Nephron progenitor cell (in vitro differentiated cells): ENCODE data around the gene SHISA2.
A peak's percentile ranks its signal among the peaks of the same experiment; 100 is the strongest.

Experiments
- DNase-seq: peaks from one replicate; pipeline ENCODE4 v3.0.0; 2021
- H3K27ac Mint-ChIP-seq: 2 replicates; pipeline ENCODE4 v1.8.0; 2021; ENCODE audit warnings: mild to moderate bottlenecking, moderate library complexity, mixed read lengths
- H3K27me3 Mint-ChIP-seq: 2 replicates; pipeline ENCODE4 v1.8.0; 2021; ENCODE audit warnings: mild to moderate bottlenecking, low read depth, mixed read lengths; ENCODE audit not compliant: poor library complexity
- H3K36me3 Mint-ChIP-seq: 2 replicates; pipeline ENCODE4 v1.8.0; 2021; ENCODE audit warnings: low read depth, mixed read lengths
- H3K4me1 Mint-ChIP-seq: 2 replicates; pipeline ENCODE4 v1.8.0; 2021; ENCODE audit warnings: mixed read lengths
- H3K4me3 Mint-ChIP-seq: 2 replicates; pipeline ENCODE4 v1.8.0; 2021; ENCODE audit warnings: mild to moderate bottlenecking, moderate library complexity, mixed read lengths
- H3K9me3 Mint-ChIP-seq: 2 replicates; pipeline ENCODE4 v1.8.0; 2021; ENCODE audit warnings: mild to moderate bottlenecking, moderate library complexity, mixed read lengths
- TF ChIP-seq, protein P1 (sequence below): fragments of 200-600 bp; sonication (generic); IDR thresholded peaks from 2 replicates; pipeline ENCODE4 v1.5.0; 2021; ENCODE audit warnings: antibody characterized with exemption

SHISA2 gene

GRCh38 chr13:26051231-26051656 is 572 bp downstream of the SHISA2 start:
- no peak overlapping the region for H3K27ac Mint-ChIP-seq
- H3K27me3 Mint-ChIP-seq, result peaks cover 53% of the 10 kb centered on the region
- peak; percentile 55 for DNase-seq
- H3K4me3 Mint-ChIP-seq, result peak overlapping the region; percentile 98
- no peaks in the 10 kb centered on the region for H3K9me3 Mint-ChIP-seq
- H3K4me1 Mint-ChIP-seq, result peaks cover 30% of the 10 kb centered on the region
- H3K36me3 Mint-ChIP-seq, result peaks cover 29% of the 10 kb centered on the region
- TF ChIP-seq, protein P1, sequence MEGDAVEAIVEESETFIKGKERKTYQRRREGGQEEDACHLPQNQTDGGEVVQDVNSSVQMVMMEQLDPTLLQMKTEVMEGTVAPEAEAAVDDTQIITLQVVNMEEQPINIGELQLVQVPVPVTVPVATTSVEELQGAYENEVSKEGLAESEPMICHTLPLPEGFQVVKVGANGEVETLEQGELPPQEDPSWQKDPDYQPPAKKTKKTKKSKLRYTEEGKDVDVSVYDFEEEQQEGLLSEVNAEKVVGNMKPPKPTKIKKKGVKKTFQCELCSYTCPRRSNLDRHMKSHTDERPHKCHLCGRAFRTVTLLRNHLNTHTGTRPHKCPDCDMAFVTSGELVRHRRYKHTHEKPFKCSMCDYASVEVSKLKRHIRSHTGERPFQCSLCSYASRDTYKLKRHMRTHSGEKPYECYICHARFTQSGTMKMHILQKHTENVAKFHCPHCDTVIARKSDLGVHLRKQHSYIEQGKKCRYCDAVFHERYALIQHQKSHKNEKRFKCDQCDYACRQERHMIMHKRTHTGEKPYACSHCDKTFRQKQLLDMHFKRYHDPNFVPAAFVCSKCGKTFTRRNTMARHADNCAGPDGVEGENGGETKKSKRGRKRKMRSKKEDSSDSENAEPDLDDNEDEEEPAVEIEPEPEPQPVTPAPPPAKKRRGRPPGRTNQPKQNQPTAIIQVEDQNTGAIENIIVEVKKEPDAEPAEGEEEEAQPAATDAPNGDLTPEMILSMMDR, result no peak

GRCh38 chr13:26050568-26051230 is 1.1 kb downstream of the SHISA2 start:
- TF ChIP-seq, protein P1, result no peak
- H3K27me3 Mint-ChIP-seq, result peaks cover 51% of the 10 kb centered on the region
- no peaks in the 10 kb centered on the region for H3K9me3 Mint-ChIP-seq
- peaks cover 30% of the 10 kb centered on the region for H3K4me1 Mint-ChIP-seq
- no peak overlapping the region for H3K27ac Mint-ChIP-seq
- peak; percentile 77 for DNase-seq
- peaks cover 35% of the 10 kb centered on the region for H3K36me3 Mint-ChIP-seq
- peak overlapping the region; percentile 98 for H3K4me3 Mint-ChIP-seq

GRCh38 chr13:26048741-26049140 is 3.1 kb downstream of the SHISA2 start:
- TF ChIP-seq, protein P1, result no peak
- Mint-ChIP-seq H3K4me3 (peak overlapping the region; percentile 98), H3K36me3 (peaks cover 54% of the 10 kb centered on the region), H3K9me3 (no peaks in the 10 kb centered on the region), H3K27me3 (peaks cover 48% of the 10 kb centered on the region), H3K27ac (peak overlapping the region; percentile 39), H3K4me1 (peaks cover 30% of the 10 kb centered on the region)
- no peak for DNase-seq

GRCh38 chr13:26047040-26047439 is 4.8 kb downstream of the SHISA2 start:
- Mint-ChIP-seq H3K27ac (no peak overlapping the region), H3K4me3 (peak overlapping the region; percentile 98)
- no peak for DNase-seq

DNA sequence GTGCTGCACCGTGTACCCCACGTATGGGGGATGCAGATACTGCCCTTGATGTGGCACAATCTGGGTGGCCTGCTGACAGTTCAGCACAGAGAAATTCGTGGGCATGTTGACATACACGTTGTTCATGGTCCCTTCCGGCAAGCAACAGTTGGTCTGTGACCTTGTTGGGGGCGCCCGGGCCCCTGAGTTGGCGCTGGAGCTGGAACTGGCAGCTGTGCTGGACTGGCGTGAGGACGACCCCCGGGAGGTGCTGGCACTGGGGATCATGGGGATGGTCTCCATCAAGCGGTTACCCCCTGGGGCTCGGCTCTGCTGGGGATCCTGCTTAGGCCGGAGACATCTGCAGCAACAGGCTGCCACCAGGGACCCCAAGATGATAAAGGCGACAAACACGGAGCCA is 5.2 kb downstream of the SHISA2 start:
- no peak overlapping the region for H3K27ac Mint-ChIP-seq
- no peaks in the 10 kb centered on the region for H3K9me3 Mint-ChIP-seq
- no peak for DNase-seq
- peaks cover 64% of the 10 kb centered on the region for H3K36me3 Mint-ChIP-seq
- peak overlapping the region; percentile 98 for H3K4me3 Mint-ChIP-seq
- H3K27me3 Mint-ChIP-seq, result peaks cover 32% of the 10 kb centered on the region
- peaks cover 27% of the 10 kb centered on the region for H3K4me1 Mint-ChIP-seq
- TF ChIP-seq, protein P1, result no peak

More at GRCh38 chr13:26047040-26047439, 4.8 kb downstream of the SHISA2 start:
- peaks cover 64% of the 10 kb centered on the region for H3K36me3 Mint-ChIP-seq
- H3K4me1 Mint-ChIP-seq, result peaks cover 25% of the 10 kb centered on the region
- TF ChIP-seq, protein P1, result no peak
- H3K27me3 Mint-ChIP-seq, result peaks cover 34% of the 10 kb centered on the region
- no peaks in the 10 kb centered on the region for H3K9me3 Mint-ChIP-seq

GRCh38 chr13:26045142-26045541 is 6.7 kb downstream of the SHISA2 start:
- Mint-ChIP-seq H3K4me3 (no peak overlapping the region), H3K36me3 (peaks cover 64% of the 10 kb centered on the region), H3K9me3 (no peaks in the 10 kb centered on the region), H3K27ac (no peak overlapping the region), H3K4me1 (peaks cover 37% of the 10 kb centered on the region), H3K27me3 (peaks cover 37% of the 10 kb centered on the region)
- TF ChIP-seq, protein P1, result no peak
- DNase-seq, result no peak
